ENCODE data around the gene MVK.
A peak's percentile ranks its signal among the peaks of the same experiment; 100 is the strongest.

Gene MVK

DNA sequence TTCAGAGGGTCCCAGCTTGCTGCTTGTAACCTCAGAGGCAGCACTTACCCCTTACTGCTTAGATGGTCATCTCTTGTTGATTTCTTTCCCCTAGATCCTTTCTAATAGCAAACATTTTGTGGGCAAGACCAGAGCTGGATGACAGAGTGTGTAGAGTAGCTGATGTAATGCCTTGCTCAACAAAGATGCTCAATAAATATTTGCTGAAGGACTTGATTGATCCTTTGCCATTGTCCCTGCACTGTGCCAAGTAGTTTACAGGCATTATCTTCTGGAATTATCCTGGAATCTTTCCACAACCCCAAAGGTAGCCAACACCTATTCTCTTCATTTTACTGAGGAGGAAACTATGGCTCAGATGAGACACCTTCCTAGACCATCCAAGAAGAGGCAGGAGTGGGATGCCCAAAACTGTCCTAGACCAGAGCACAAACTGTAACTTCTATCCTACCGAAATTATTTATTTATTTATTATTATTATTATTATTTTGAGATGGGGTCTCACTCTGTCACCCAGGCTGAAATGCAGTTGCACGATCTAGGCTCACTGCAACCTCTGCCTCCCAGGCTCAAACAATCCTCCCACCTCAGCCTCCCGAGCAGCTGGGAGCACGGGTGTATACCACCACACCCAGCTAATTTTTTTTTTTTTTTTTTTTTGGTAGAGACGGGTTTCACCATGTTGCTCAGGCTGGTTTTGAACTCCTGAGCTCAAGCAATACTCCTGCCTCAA is 1.7 kb upstream of the MVK start:
- TF ChIP-seq, protein P1, sequence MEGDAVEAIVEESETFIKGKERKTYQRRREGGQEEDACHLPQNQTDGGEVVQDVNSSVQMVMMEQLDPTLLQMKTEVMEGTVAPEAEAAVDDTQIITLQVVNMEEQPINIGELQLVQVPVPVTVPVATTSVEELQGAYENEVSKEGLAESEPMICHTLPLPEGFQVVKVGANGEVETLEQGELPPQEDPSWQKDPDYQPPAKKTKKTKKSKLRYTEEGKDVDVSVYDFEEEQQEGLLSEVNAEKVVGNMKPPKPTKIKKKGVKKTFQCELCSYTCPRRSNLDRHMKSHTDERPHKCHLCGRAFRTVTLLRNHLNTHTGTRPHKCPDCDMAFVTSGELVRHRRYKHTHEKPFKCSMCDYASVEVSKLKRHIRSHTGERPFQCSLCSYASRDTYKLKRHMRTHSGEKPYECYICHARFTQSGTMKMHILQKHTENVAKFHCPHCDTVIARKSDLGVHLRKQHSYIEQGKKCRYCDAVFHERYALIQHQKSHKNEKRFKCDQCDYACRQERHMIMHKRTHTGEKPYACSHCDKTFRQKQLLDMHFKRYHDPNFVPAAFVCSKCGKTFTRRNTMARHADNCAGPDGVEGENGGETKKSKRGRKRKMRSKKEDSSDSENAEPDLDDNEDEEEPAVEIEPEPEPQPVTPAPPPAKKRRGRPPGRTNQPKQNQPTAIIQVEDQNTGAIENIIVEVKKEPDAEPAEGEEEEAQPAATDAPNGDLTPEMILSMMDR (IDR thresholded peaks at IDR 0.05; ENCODE audit: low read depth, low read length, missing control alignments) = no peak
- no peak for DNase-seq (ENCODE audit: low read depth)

DNA sequence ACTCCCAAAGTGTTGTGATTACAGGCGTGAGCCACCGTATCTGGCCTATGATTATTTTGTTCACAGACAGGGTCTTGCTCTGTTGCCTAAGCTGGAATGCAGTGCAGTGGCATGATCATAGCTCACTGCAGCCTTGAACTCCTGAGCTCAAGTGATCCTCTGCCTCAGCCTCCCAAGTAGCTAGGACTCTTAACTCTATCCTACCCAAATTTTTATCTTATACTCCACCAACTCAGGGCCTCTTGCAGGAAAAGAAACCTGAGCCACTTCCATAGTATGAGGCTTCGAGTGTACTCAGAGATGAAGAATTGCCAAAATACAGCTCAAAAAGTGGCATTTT is 1.1 kb upstream of the MVK start:
- DNase-seq (ENCODE audit: low read depth) = no peak
- H3K4me3 ChIP-seq (ENCODE audit: low read depth, low read length) = peak overlapping the region; percentile 90
- TF ChIP-seq, protein P1 (IDR thresholded peaks at IDR 0.05; ENCODE audit: low read depth, low read length, missing control alignments) = no peak

More for the DNA sequence above, 1.7 kb upstream of the MVK start:
- H3K4me3 ChIP-seq (ENCODE audit: low read depth, low read length) = peak overlapping the region; percentile 90; the same call in 1 of the 2 replicates

DNA sequence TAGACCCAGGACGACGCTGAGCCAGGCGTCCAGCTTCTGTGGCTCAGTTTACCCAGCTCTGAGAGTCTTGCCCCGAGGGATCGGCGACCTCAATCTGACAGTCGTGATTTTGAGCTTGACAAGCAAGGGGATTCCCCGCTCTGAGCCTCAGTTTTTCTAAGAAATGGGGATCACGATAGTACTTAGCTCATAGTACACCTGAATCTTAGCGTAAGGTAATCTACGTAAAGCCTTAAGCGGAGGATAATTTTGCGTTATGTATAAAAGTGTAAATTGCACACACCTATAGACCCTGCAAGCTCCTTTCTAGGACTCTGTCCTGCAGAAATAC is 285 bp downstream of the MVK start:
- DNase-seq (ENCODE audit: low read depth) = no peak
- peak overlapping the region; percentile 74 for H3K4me3 ChIP-seq (ENCODE audit: low read depth, low read length)
- TF ChIP-seq, protein P1 (IDR thresholded peaks at IDR 0.05; ENCODE audit: low read depth, low read length, missing control alignments) = no peak

DNA sequence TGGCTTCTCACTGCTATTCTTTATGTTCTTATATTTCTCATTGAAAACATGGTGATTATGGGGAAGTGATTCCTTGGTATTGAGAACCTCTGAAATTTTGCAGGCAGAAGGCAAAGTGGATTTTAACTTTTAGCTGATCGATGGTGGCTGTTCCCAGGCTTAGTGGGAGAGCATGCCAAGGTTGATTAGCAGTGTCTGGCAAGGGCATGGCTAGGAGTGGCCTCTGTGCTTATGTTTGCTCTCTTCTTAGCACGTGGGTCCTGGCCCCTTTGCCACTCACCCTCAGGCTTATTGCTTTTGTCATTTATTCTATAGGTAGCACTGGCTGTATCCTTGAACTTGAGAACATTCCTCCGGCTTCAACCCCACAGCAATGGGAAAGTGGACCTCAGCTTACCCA is 2.1 kb downstream of the MVK start:
- DNase-seq (ENCODE audit: low read depth) = no peak
- TF ChIP-seq, protein P1 (IDR thresholded peaks at IDR 0.05; ENCODE audit: low read depth, low read length, missing control alignments) = no peak
- H3K4me3 ChIP-seq (ENCODE audit: low read depth, low read length) = no peak overlapping the region

DNA sequence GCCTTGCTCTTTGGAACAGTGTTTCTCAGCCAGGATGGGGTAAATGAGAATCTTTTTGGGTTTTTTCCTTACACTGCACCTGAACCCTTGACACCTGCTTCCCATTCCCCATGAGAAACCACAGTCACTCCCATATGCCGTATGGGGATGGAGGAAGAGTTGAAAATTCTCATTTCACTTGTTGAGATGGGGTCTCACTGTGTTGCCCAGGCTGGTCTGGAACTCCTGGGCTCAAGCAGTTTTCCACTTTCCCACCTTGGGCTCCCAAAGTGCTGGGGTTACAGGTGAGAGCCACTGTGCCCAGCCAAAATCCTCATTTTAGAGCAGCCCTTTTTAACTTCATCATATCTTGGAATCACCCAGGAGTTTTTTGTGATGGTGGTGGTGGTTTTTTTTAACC is 3.7 kb downstream of the MVK start:
- TF ChIP-seq, protein P1 (IDR thresholded peaks at IDR 0.05; ENCODE audit: low read depth, low read length, missing control alignments) = no peak
- DNase-seq (ENCODE audit: low read depth) = no peak
- H3K4me3 ChIP-seq (ENCODE audit: low read depth, low read length) = no peak overlapping the region

DNA sequence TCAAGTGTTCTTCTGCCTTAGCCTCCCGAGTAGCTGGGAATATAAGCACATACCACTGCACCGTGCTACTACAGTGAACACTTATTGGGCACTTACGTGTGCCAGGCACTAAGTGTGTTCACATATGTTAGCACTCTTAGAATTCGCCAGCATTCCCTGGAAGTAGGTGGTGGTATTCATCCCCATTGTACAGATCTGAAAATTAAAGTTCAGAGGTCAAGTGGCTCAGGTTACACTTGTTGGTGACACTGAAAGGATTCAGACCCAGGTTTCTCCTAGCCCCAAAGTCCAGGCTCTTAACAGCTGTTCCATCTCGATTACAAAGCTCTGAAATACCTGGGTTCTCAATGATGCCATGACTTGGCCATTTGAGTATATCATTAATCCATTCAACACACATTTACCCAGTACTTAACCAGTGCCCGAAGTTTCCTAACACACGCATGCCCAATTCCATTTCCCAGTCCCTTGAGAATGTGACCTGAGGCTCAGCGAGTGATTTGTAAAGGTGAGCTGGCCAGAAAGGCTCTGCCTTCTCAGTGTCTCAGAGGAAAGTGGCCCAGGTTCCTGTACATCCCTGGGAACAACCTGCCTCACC is 4.8 kb downstream of the MVK start:
- no peak overlapping the region for H3K4me3 ChIP-seq (ENCODE audit: low read depth, low read length)
- no peak for DNase-seq (ENCODE audit: low read depth)
- TF ChIP-seq, protein P1 (IDR thresholded peaks at IDR 0.05; ENCODE audit: low read depth, low read length, missing control alignments) = no peak

DNA sequence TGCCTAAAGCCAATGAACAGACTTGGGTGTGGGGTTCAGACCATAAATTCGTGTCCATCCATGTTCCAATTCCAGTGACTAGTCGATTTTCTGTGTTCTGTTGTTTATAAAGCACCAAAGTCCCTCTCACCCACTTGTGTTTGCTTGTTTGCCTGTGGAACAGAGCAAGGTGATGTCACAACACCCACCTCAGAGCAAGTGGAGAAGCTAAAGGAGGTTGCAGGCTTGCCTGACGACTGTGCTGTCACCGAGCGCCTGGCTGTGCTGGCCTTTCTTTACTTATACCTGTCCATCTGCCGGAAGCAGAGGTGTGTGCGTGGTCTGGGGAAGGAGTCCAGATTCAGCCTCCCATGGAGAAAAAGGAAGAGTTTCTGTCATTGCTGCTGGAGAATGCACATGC is 6.0 kb downstream of the MVK start:
- TF ChIP-seq, protein P1 (IDR thresholded peaks at IDR 0.05; ENCODE audit: low read depth, low read length, missing control alignments) = no peak
- DNase-seq (ENCODE audit: low read depth) = no peak
- H3K4me3 ChIP-seq (ENCODE audit: low read depth, low read length) = no peak overlapping the region
